ENCODE data around the gene PNLIPRP2.

Gene PNLIPRP2

GRCh38 chr10:116630020-116630419, 9.3 kb downstream of the PNLIPRP2 start:
- Histone ChIP-seq H2AK5ac (ENCODE audit: low read length, severe bottlenecking) (no peak overlapping the region), H3K4me3 (ENCODE audit: insufficient read depth in 1 of 2, low read depth in 1 of 2, low read length in 2 of 2) (no peak overlapping the region), H3K23ac (ENCODE audit: low read length in 2 of 2) (no peak overlapping the region), H3K18ac (ENCODE audit: low read depth in 1 of 2, low read length in 2 of 2) (no peak overlapping the region), H3K14ac (ENCODE audit: low read length in 2 of 2) (no peak overlapping the region), H2BK120ac (ENCODE audit: low read depth, low read length) (no peak overlapping the region), H2BK15ac (ENCODE audit: low read depth, poor library complexity, severe bottlenecking) (no peak overlapping the region), H3K9ac (ENCODE audit: low read length) (no peak overlapping the region), H3K36me3 (ENCODE audit: control insufficient read depth in 1 of 2, insufficient read depth in 2 of 2, low read depth in 1 of 2, low read length in 2 of 2) (peaks cover 0 to 2% of the 10 kb centered on the region in 2 experiments), H3K4ac (ENCODE audit: low read depth in 1 of 2, low read length in 2 of 2) (no peak overlapping the region), H3K79me1 (replicated peaks; ENCODE audit: low read length, poor library complexity, severe bottlenecking) (no peaks in the 10 kb centered on the region), H3K4me2 (ENCODE audit: low read length, poor library complexity, severe bottlenecking) (no peak overlapping the region), H2AFZ (ENCODE audit: low read depth, low read length) (no peak overlapping the region), H4K91ac (ENCODE audit: low read length) (no peak overlapping the region), H2BK12ac (ENCODE audit: low read length in 2 of 2) (no peak overlapping the region), H3K27ac (ENCODE audit: low read length, poor library complexity, severe bottlenecking) (no peak overlapping the region), H3K27me3 (ENCODE audit: control insufficient read depth in 1 of 2, insufficient read depth in 1 of 2, low read length in 2 of 2) (peaks cover 34 to 37% of the 10 kb centered on the region in 2 experiments), H3K9me3 (ENCODE audit: control insufficient read depth, low read length) (no peaks in the 10 kb centered on the region), H2BK5ac (ENCODE audit: low read depth, low read length, poor library complexity, severe bottlenecking) (no peak overlapping the region), H3K4me1 (ENCODE audit: control insufficient read depth, insufficient read depth, low read depth, low read length) (peaks cover 7% of the 10 kb centered on the region), H4K8ac (ENCODE audit: low read length) (no peak overlapping the region)
- DNase-seq, result no peak
- WGBS, result no CpG with 5 or more reads among the region's 2 CpGs

GRCh38 chr10:116631871-116632295, 11.1 kb downstream of the PNLIPRP2 start:
- Histone ChIP-seq H3K9me3 (ENCODE audit: control insufficient read depth, low read length) (no peaks in the 10 kb centered on the region), H2BK15ac (ENCODE audit: low read depth, poor library complexity, severe bottlenecking) (no peak overlapping the region), H3K4me3 (ENCODE audit: insufficient read depth in 1 of 2, low read depth in 1 of 2, low read length in 2 of 2) (no peak overlapping the region), H2BK5ac (ENCODE audit: low read depth, low read length, poor library complexity, severe bottlenecking) (no peak overlapping the region), H2AK5ac (ENCODE audit: low read length, severe bottlenecking) (no peak overlapping the region), H3K79me1 (replicated peaks; ENCODE audit: low read length, poor library complexity, severe bottlenecking) (no peaks in the 10 kb centered on the region), H2BK12ac (ENCODE audit: low read length in 2 of 2) (no peak overlapping the region), H3K36me3 (ENCODE audit: control insufficient read depth in 1 of 2, insufficient read depth in 2 of 2, low read depth in 1 of 2, low read length in 2 of 2) (peaks cover 0 to 2% of the 10 kb centered on the region in 2 experiments), H2AFZ (ENCODE audit: low read depth, low read length) (no peak overlapping the region), H3K18ac (ENCODE audit: low read depth in 1 of 2, low read length in 2 of 2) (no peak overlapping the region), H2BK120ac (ENCODE audit: low read depth, low read length) (no peak overlapping the region), H3K4me2 (ENCODE audit: low read length, poor library complexity, severe bottlenecking) (no peak overlapping the region), H3K4ac (ENCODE audit: low read depth in 1 of 2, low read length in 2 of 2) (no peak overlapping the region), H3K27ac (ENCODE audit: low read length, poor library complexity, severe bottlenecking) (no peak overlapping the region), H3K9ac (ENCODE audit: low read length) (no peak overlapping the region), H3K23ac (ENCODE audit: low read length in 2 of 2) (no peak overlapping the region), H3K4me1 (ENCODE audit: control insufficient read depth, insufficient read depth, low read depth, low read length) (peaks cover 7% of the 10 kb centered on the region), H3K14ac (ENCODE audit: low read length in 2 of 2) (no peak overlapping the region), H4K8ac (ENCODE audit: low read length) (no peak overlapping the region), H4K91ac (ENCODE audit: low read length) (no peak overlapping the region), H3K27me3 (ENCODE audit: control insufficient read depth in 1 of 2, insufficient read depth in 1 of 2, low read length in 2 of 2) (peaks cover 25 to 26% of the 10 kb centered on the region in 2 experiments)
- DNase-seq, result no peak
- 88% methylated on average over 4 of the region's 6 CpGs for WGBS

- no peak overlapping the region for H3K18ac ChIP-seq (ENCODE audit: low read depth in 1 of 2, low read length in 2 of 2)
- no peak overlapping the region for H2BK5ac ChIP-seq (ENCODE audit: low read depth, low read length, poor library complexity, severe bottlenecking)
- no peak overlapping the region for H3K4me2 ChIP-seq (ENCODE audit: low read length, poor library complexity, severe bottlenecking)
- H4K8ac ChIP-seq (ENCODE audit: low read length), result no peak overlapping the region
- no peaks in the 10 kb centered on the region for H3K9me3 ChIP-seq (ENCODE audit: control insufficient read depth, low read length)
- H2AK5ac ChIP-seq (ENCODE audit: low read length, severe bottlenecking), result no peak overlapping the region
- H3K27me3 ChIP-seq (ENCODE audit: control insufficient read depth in 1 of 2, insufficient read depth in 1 of 2, low read length in 2 of 2), result peaks cover 18 to 21% of the 10 kb centered on the region in 2 experiments
- no peak for DNase-seq
- H2BK15ac ChIP-seq (ENCODE audit: low read depth, poor library complexity, severe bottlenecking), result peak overlapping the region; percentile 2
- no peak overlapping the region for H2AFZ ChIP-seq (ENCODE audit: low read depth, low read length)
- no peak overlapping the region for H3K9ac ChIP-seq (ENCODE audit: low read length)
- H2BK120ac ChIP-seq (ENCODE audit: low read depth, low read length), result no peak overlapping the region
- no peak overlapping the region for H2BK12ac ChIP-seq (ENCODE audit: low read length in 2 of 2)
- H3K36me3 ChIP-seq (ENCODE audit: control insufficient read depth in 1 of 2, insufficient read depth in 2 of 2, low read depth in 1 of 2, low read length in 2 of 2), result no peaks in the 10 kb centered on the region
- H3K4me3 ChIP-seq (ENCODE audit: insufficient read depth in 1 of 2, low read depth in 1 of 2, low read length in 2 of 2), result no peak overlapping the region
- no peak overlapping the region for H3K23ac ChIP-seq (ENCODE audit: low read length in 2 of 2)
- no peak overlapping the region for H3K27ac ChIP-seq (ENCODE audit: low read length, poor library complexity, severe bottlenecking)
- 88% methylated on average over 17 of the region's 17 CpGs for WGBS
- no peak overlapping the region for H4K91ac ChIP-seq (ENCODE audit: low read length)
- no peak overlapping the region for H3K14ac ChIP-seq (ENCODE audit: low read length in 2 of 2)
- H3K79me1 ChIP-seq (replicated peaks; ENCODE audit: low read length, poor library complexity, severe bottlenecking), result no peaks in the 10 kb centered on the region
- H3K4ac ChIP-seq (ENCODE audit: low read depth in 1 of 2, low read length in 2 of 2), result no peak overlapping the region
- peaks cover under 1% of the 10 kb centered on the region for H3K4me1 ChIP-seq (ENCODE audit: control insufficient read depth, insufficient read depth, low read depth, low read length)
Observed at GRCh38 chr10:116632596-116633215, 12.0 kb downstream of the PNLIPRP2 start.

GRCh38 chr10:116633216-116633600, 12.5 kb downstream of the PNLIPRP2 start:
- no peak overlapping the region for H3K4me3 ChIP-seq (ENCODE audit: insufficient read depth in 1 of 2, low read depth in 1 of 2, low read length in 2 of 2)
- no peak overlapping the region for H3K4me2 ChIP-seq (ENCODE audit: low read length, poor library complexity, severe bottlenecking)
- 87% methylated on average over 7 of the region's 8 CpGs for WGBS
- no peak overlapping the region for H3K9ac ChIP-seq (ENCODE audit: low read length)
- no peak overlapping the region for H3K18ac ChIP-seq (ENCODE audit: low read depth in 1 of 2, low read length in 2 of 2)
- no peaks in the 10 kb centered on the region for H3K4me1 ChIP-seq (ENCODE audit: control insufficient read depth, insufficient read depth, low read depth, low read length)
- H3K27ac ChIP-seq (ENCODE audit: low read length, poor library complexity, severe bottlenecking), result no peak overlapping the region
- H3K14ac ChIP-seq (ENCODE audit: low read length in 2 of 2), result no peak overlapping the region
- no peak overlapping the region for H2BK120ac ChIP-seq (ENCODE audit: low read depth, low read length)
- no peak overlapping the region for H2BK15ac ChIP-seq (ENCODE audit: low read depth, poor library complexity, severe bottlenecking)
- H2AK5ac ChIP-seq (ENCODE audit: low read length, severe bottlenecking), result no peak overlapping the region
- H3K4ac ChIP-seq (ENCODE audit: low read depth in 1 of 2, low read length in 2 of 2), result no peak overlapping the region
- no peaks in the 10 kb centered on the region for H3K9me3 ChIP-seq (ENCODE audit: control insufficient read depth, low read length)
- H3K27me3 ChIP-seq (ENCODE audit: control insufficient read depth in 1 of 2, insufficient read depth in 1 of 2, low read length in 2 of 2), result peaks cover 17 to 18% of the 10 kb centered on the region in 2 experiments
- H2AFZ ChIP-seq (ENCODE audit: low read depth, low read length), result no peak overlapping the region
- no peak overlapping the region for H4K91ac ChIP-seq (ENCODE audit: low read length)
- H3K23ac ChIP-seq (ENCODE audit: low read length in 2 of 2), result no peak overlapping the region
- H2BK12ac ChIP-seq (ENCODE audit: low read length in 2 of 2), result no peak overlapping the region
- no peak overlapping the region for H4K8ac ChIP-seq (ENCODE audit: low read length)
- H3K79me1 ChIP-seq (replicated peaks; ENCODE audit: low read length, poor library complexity, severe bottlenecking), result no peaks in the 10 kb centered on the region
- H2BK5ac ChIP-seq (ENCODE audit: low read depth, low read length, poor library complexity, severe bottlenecking), result no peak overlapping the region
- no peak for DNase-seq
- H3K36me3 ChIP-seq (ENCODE audit: control insufficient read depth in 1 of 2, insufficient read depth in 2 of 2, low read depth in 1 of 2, low read length in 2 of 2), result no peaks in the 10 kb centered on the region
